Measurements from ENCODE around the gene TMEM222.

GRCh38 chr1:27285274-27285660 is 36.7 kb upstream of the TMEM222 start:
- TF ChIP-seq POLR2AphosphoS5 (IDR thresholded peaks at IDR 0.05; ENCODE audit: low read depth, low read length) = no peak
- TF ChIP-seq REST (IDR thresholded peaks at IDR 0.05; ENCODE audit: insufficient read depth in 1 of 2, low read depth in 2 of 2, low read length in 2 of 2) = no peak
- no peak for TF ChIP-seq FOXP2 (optimal IDR thresholded peaks at IDR 0.05; ENCODE audit: borderline replicate concordance, extremely low read depth, extremely low read length, insufficient read depth)

Data from PFSK-1 (cell line).